AG04450 (cell line): ENCODE data around the gene TMEM250. TPM values are rescaled to one million over a fixed set of nuclear protein-coding genes. Genes with fewer than 3 reads are reported as not detected.

Experiments used
- CTCF ChIA-PET: fragments of 300-600, 350-600 bp; formaldehyde crosslinking; extraction: SDS; loops from one replicate; lab custom pipeline; 2022; ENCODE audit warnings: antibody characterized with exemption, inconsistent platforms; lab: Charles Lee
- POLR2A ChIA-PET: fragments of 350-600 bp; formaldehyde crosslinking; extraction: SDS; loops from one replicate; lab custom pipeline; 2021; ENCODE audit warnings: antibody characterized with exemption, inconsistent platforms; lab: Yijun Ruan, JAX
- DNase-seq: peaks from one replicate; pipeline ENCODE4 v3.0.0-alpha.2; 2011; ENCODE audit warnings: low read depth, low spot score
- H3K27ac ChIP-seq: one replicate; pipeline ENCODE4 v1.5.1; 2012; ENCODE audit warnings: low read depth, low read length, control low read depth
- H3K27me3 ChIP-seq: one replicate; pipeline ENCODE4 v1.6.0; 2012; ENCODE audit warnings: low read length; ENCODE audit not compliant: control insufficient read depth, insufficient read depth
- H3K4me3 ChIP-seq: 2 replicates; pipeline ENCODE4 v1.5.1; 2011; ENCODE audit warnings: mild to moderate bottlenecking, low read depth, low read length, control low read depth
- H3K9me3 ChIP-seq: 2 replicates; pipeline ENCODE4 v1.5.1; 2012; ENCODE audit warnings: low read length; ENCODE audit not compliant: control insufficient read depth, insufficient read depth
- polyA plus RNA-seq: library from polyadenylated mRNA; depleted of rRNA; stranded (reverse); fragments of >200 nt; gene quantifications from 2 replicates; pipeline ENCODE4 v1.2.3, GENCODE V29; 2011
- TF ChIP-seq, protein P1 (sequence below): IDR thresholded peaks from 2 replicates; pipeline ENCODE4 v1.5.1; 2011; ENCODE audit warnings: low read depth, low read length, control low read depth, inconsistent platforms

TMEM250 gene
- polyA plus RNA-seq, 1 experiment, result 8.8 TPM

DNA sequence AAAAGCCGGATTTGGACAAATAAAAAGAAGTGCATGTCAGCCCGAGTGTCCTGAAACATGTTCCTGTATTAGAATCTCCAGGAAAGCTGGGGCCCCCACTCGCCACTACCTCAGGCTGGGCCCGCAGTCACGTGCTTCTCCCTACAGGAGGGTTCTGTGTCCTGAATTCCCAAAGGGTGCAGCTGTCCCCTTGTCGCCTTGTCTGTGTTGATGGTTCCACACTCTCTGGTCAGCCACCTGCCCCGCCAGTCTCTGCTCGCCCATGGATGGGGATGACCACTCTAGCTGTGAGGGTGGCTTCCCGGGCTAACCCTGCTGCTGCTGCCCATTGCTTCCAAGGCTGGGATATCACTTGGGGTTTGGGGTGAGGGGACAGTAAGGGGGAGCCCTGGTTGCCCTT, 3.1 kb upstream of the TMEM250 start:
- Histone ChIP-seq H3K9me3 (0 out of 2 replicates have a peak, but pooled peaks cover 3% of the 10 kb centered on the region), H3K27ac (no peak overlapping the region), H3K27me3 (peaks cover 22% of the 10 kb centered on the region), H3K4me3 (no peak overlapping the region)
- ChIA-PET CTCF (interaction anchor here (0.6 to 5.2 kb wide), 11 partner anchors 11 to 418 kb away, joined by 3 to 58 read pairs (median 5); no protein-coding TSS in a partner anchor), POLR2A (interaction anchor here (0.6 to 1.1 kb wide), 2 partner anchors 154 to 256 kb away, joined by 3 to 4 read pairs; no protein-coding TSS in a partner anchor)
- no peak for DNase-seq
- TF ChIP-seq, protein P1, sequence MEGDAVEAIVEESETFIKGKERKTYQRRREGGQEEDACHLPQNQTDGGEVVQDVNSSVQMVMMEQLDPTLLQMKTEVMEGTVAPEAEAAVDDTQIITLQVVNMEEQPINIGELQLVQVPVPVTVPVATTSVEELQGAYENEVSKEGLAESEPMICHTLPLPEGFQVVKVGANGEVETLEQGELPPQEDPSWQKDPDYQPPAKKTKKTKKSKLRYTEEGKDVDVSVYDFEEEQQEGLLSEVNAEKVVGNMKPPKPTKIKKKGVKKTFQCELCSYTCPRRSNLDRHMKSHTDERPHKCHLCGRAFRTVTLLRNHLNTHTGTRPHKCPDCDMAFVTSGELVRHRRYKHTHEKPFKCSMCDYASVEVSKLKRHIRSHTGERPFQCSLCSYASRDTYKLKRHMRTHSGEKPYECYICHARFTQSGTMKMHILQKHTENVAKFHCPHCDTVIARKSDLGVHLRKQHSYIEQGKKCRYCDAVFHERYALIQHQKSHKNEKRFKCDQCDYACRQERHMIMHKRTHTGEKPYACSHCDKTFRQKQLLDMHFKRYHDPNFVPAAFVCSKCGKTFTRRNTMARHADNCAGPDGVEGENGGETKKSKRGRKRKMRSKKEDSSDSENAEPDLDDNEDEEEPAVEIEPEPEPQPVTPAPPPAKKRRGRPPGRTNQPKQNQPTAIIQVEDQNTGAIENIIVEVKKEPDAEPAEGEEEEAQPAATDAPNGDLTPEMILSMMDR, result no peak

DNA sequence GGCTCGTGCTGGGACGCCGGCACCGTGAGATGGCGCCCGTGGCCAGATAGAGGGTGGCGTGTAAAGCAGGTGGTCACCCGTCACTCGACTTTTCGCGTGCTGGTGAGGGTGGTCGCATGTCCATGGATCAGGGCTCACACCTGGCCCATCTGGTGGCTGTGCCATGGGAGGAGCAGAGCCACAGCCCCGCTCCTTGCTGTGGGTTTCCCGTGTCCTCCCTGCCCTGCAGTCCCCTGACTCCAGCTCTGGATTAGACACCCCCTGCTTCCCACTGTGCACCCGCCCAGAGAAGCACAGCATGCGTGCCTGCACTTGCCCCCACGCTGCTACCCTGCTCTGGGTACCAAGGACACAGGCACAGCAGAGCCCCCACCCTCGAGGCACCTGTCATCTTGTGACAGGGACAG, 1.8 kb upstream of the TMEM250 start:
- no peak for DNase-seq
- peaks cover 11% of the 10 kb centered on the region for H3K27me3 ChIP-seq
- no peaks in the 10 kb centered on the region; the same call in 1 of the 2 replicates for H3K9me3 ChIP-seq
- POLR2A ChIA-PET, result interaction anchor here (1.1 kb wide), 1 partner anchor 153 kb away, joined by 4 read pairs; no protein-coding TSS in a partner anchor
- peak overlapping the region; percentile 21 for H3K27ac ChIP-seq
- TF ChIP-seq, protein P1, result no peak
- H3K4me3 ChIP-seq, result no peak overlapping the region
- CTCF ChIA-PET, result interaction anchor here (5.2 kb wide), 1 partner anchor 153 kb away, joined by 58 read pairs; no protein-coding TSS in a partner anchor

DNA sequence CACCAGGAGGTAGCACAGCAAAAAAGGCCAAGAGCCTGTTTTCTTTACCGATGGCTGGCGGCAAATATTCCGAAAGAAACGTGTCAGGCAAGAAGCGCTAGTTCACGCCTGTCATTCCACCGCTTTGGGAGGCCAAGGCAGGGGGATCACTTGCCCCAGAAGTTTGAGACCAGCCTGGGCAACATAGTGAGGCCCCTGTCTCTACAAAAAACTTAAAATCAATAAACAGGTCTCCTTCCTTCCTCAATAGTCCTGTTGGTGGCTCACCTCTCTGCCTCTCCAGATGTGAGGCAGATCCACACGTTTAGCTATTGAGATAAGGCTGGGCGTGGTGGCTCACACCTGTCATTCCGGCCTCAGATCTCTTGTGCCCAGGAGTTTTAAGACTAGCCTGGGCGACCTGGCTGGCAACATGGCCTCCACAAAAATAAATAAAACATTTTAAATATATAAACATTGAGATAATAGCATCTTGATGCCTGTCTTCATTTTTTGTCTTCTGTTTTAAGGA, 1.3 kb upstream of the TMEM250 start:
- peaks cover 9% of the 10 kb centered on the region for H3K27me3 ChIP-seq
- no peak overlapping the region for H3K27ac ChIP-seq
- POLR2A ChIA-PET, result interaction anchor here (0.7 to 1.1 kb wide), 3 partner anchors 31 to 152 kb away, joined by 3 to 4 read pairs (median 4); no protein-coding TSS in a partner anchor
- CTCF ChIA-PET, result interaction anchor here (5.2 kb wide), 1 partner anchor 153 kb away, joined by 58 read pairs; no protein-coding TSS in a partner anchor
- no peaks in the 10 kb centered on the region; the same call in 1 of the 2 replicates for H3K9me3 ChIP-seq
- DNase-seq, result no peak
- peak overlapping the region; percentile 67 for H3K4me3 ChIP-seq
- TF ChIP-seq, protein P1, result no peak

DNA sequence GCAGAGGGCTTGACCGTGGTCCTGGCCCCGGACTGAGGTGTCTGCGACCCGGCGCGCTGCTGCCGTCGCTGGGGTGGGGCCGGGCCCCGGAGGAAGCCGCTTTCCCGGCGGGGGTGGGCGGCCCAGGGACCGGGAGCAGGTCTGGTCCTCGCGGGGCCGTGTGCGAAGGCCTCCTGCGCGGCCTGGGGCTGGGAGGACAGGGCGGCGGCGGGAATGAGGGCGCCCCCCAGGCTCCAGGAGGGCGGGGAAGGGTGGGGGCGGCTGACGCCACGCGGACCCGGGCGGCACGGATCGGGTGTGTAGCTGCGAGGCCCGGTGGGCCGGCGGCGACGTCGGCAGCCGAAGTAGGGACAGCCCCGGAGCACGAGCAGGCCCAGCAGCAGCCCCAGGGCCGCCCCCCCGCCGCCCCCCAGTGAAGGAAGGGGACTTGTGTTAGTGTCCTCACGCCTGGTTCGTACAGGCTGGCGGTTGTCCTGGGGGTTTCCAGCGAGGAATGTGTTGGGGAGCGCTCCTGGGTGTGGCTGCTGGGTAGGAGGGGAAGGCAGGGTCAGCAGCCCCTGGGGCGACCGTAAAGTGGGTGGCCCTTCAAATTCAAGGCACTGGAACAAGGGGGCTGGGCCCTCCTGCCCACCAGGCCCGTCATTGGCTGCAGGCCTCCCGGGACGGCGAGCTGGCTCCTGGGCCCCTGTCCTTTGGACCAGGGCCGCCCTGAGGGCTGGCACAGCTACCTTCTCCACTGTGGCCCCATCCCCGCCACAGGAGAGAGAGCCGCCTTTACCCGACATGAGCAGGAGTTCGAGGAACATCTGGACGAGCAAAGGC, 597 bp upstream of the TMEM250 start:
- H3K27me3 ChIP-seq, result peaks cover 4% of the 10 kb centered on the region
- H3K4me3 ChIP-seq, result peak overlapping the region; percentile 67
- DNase-seq, result no peak
- TF ChIP-seq, protein P1, result no peak
- CTCF ChIA-PET, result interaction anchor here (5.2 kb wide), 1 partner anchor 152 kb away, joined by 58 read pairs; no protein-coding TSS in a partner anchor
- POLR2A ChIA-PET, result interaction anchor here (0.7 to 1.1 kb wide), 3 partner anchors 30 to 151 kb away, joined by 3 to 4 read pairs (median 4); no protein-coding TSS in a partner anchor
- no peaks in the 10 kb centered on the region; the same call in 1 of the 2 replicates for H3K9me3 ChIP-seq
- no peak overlapping the region for H3K27ac ChIP-seq
